ENCODE data around the gene F11R. TPM values are rescaled to one million over a fixed set of nuclear protein-coding genes. Genes with fewer than 3 reads are reported as not detected.

F11R gene
- total and polyA plus RNA-seq, 2 of the 13 experiments (the other 11 are each of a cell fraction or from before 2014, with no cell fraction given), result 95.8 to 105 TPM

- TF ChIP-seq HNF1A (IDR thresholded peaks at IDR 0.05; ENCODE audit: low read depth), result no peak
- no peak for TF ChIP-seq HNF1A (CRISPR knock-in tag; IDR thresholded peaks at IDR 0.05; ENCODE audit: borderline replicate concordance)
- no peak for TF ChIP-seq USF2 (IDR thresholded peaks at IDR 0.05; ENCODE audit: low read depth, low read length)
- no peak for TF ChIP-seq USF2 (CRISPR knock-in tag; IDR thresholded peaks at IDR 0.05; ENCODE audit: borderline replicate concordance)
- no peak for TF ChIP-seq ZNF766 (CRISPR knock-in tag; IDR thresholded peaks at IDR 0.05; ENCODE audit: borderline replicate concordance)
- TF ChIP-seq AHR (CRISPR knock-in tag; IDR thresholded peaks at IDR 0.05), result no peak
- peak; percentile 43; the same call in 1 of the 2 replicates for TF ChIP-seq KAT8 (CRISPR knock-in tag; IDR thresholded peaks at IDR 0.05)
- 0 out of 2 replicates have a peak, but pooled peaks have one; percentile 24 for TF ChIP-seq IKZF5 (CRISPR knock-in tag; IDR thresholded peaks at IDR 0.05)
- peak; percentile 49; the same call in 1 of the 2 replicates for TF ChIP-seq HOMEZ (CRISPR knock-in tag; IDR thresholded peaks at IDR 0.05; ENCODE audit: low read depth)
- TF ChIP-seq SOX13 (IDR thresholded peaks at IDR 0.05), result no peak
- TF ChIP-seq SOX13 (CRISPR knock-in tag; conservative IDR thresholded peaks at IDR 0.05 in 1 of 2, IDR thresholded peaks at IDR 0.05 in 1 of 2), result peak in 1 of 2 experiments; percentile 32; a peak in 1 of 4 replicates
- no peak for TF ChIP-seq PLRG1 (conservative IDR thresholded peaks at IDR 0.05)
- no peak for TF ChIP-seq POLR2AphosphoS5 (IDR thresholded peaks at IDR 0.05; ENCODE audit: low read depth, low read length)
- no peak for TF ChIP-seq ZNF232 (CRISPR knock-in tag; IDR thresholded peaks at IDR 0.05; ENCODE audit: borderline replicate concordance)
- TF ChIP-seq RBM22 (optimal IDR thresholded peaks at IDR 0.05; ENCODE audit: low read length), result peak; percentile 75
- TF ChIP-seq FOXC1 (CRISPR knock-in tag; IDR thresholded peaks at IDR 0.05; ENCODE audit: borderline replicate concordance), result 0 out of 2 replicates have a peak, but pooled peaks have one; percentile 28
- peak in 1 of 2 experiments; percentile 46; a peak in 1 of 4 replicates for TF ChIP-seq HMGXB4 (CRISPR knock-in tag; IDR thresholded peaks at IDR 0.05; ENCODE audit: borderline replicate concordance in 1 of 2, low read depth in 1 of 2)
Measured at GRCh38 chr1:160997323-160998038, 23.5 kb downstream of the F11R start (continued).

Measured in HepG2 (cell line).